Measurements from ENCODE around the gene C9orf85. TPM values are rescaled to one million over a fixed set of nuclear protein-coding genes. Genes with fewer than 3 reads are reported as not detected.

Gene C9orf85
- total RNA-seq, 1 experiment from 2014 or later: 20.2 TPM

- no peak for TF ChIP-seq AR (CRISPR knock-in tag; IDR thresholded peaks at IDR 0.05)
- peak; percentile 83; the same call in 1 of the 2 replicates for TF ChIP-seq MAX (CRISPR knock-in tag; IDR thresholded peaks at IDR 0.05)
- no peak for TF ChIP-seq ATF3 (CRISPR knock-in tag; conservative IDR thresholded peaks at IDR 0.05)
- TF ChIP-seq ZNF512 (CRISPR knock-in tag; IDR thresholded peaks at IDR 0.05; ENCODE audit: borderline replicate concordance): no peak
- peak; percentile 33; the same call in 1 of the 2 replicates for TF ChIP-seq FOXK1 (CRISPR knock-in tag; IDR thresholded peaks at IDR 0.05)
- no peak for TF ChIP-seq RELA (CRISPR knock-in tag; IDR thresholded peaks at IDR 0.05; ENCODE audit: borderline replicate concordance)
- no peak for TF ChIP-seq GRHL2 (CRISPR knock-in tag; IDR thresholded peaks at IDR 0.05; ENCODE audit: insufficient replicate concordance, severe bottlenecking)
- TF ChIP-seq SOX15 (CRISPR knock-in tag; IDR thresholded peaks at IDR 0.05): no peak
- no peak for TF ChIP-seq ATF6 (CRISPR knock-in tag; IDR thresholded peaks at IDR 0.05)
- no peak for TF ChIP-seq ATF2 (CRISPR knock-in tag; IDR thresholded peaks at IDR 0.05; ENCODE audit: borderline replicate concordance, low read depth)
- TF ChIP-seq USF1 (CRISPR knock-in tag; IDR thresholded peaks at IDR 0.05): peak; percentile 96
- TF ChIP-seq NFYB (CRISPR knock-in tag; conservative IDR thresholded peaks at IDR 0.05; ENCODE audit: low read depth): peak; percentile 90
- TF ChIP-seq CREM (CRISPR knock-in tag; IDR thresholded peaks at IDR 0.05): peak; percentile 71; the same call in 1 of the 2 replicates
- 0 out of 2 replicates have a peak, but pooled peaks have one; percentile 23 for TF ChIP-seq ZBTB43 (CRISPR knock-in tag; IDR thresholded peaks at IDR 0.05)
- no peak; the same call in 1 of the 2 replicates for TF ChIP-seq ATF1 (CRISPR knock-in tag; IDR thresholded peaks at IDR 0.05)
- no peak for TF ChIP-seq MXD4 (CRISPR knock-in tag; IDR thresholded peaks at IDR 0.05; ENCODE audit: borderline replicate concordance)
- no peak for TF ChIP-seq AFF4 (CRISPR knock-in tag; IDR thresholded peaks at IDR 0.05; ENCODE audit: borderline replicate concordance)
- 0 out of 2 replicates have a peak, but pooled peaks have one; percentile 15 for TF ChIP-seq FOXP4 (CRISPR knock-in tag; IDR thresholded peaks at IDR 0.05)
These were observed at the start of gene C9orf85, which contains the start of gene ABHD17B (continued) for GRCh38 chr9:71911061-71911907.

Measured in WTC11 (cell line).